ENCODE data around the gene PTPRG. TPM values are rescaled to one million over a fixed set of nuclear protein-coding genes. Genes with fewer than 3 reads are reported as not detected.

The PTPRG gene
- total RNA-seq, 2 experiments from 2014 or later, result not detected

GRCh38 chr3:62300617-62301016 is 739.2 kb downstream of the PTPRG start:
- Mint-ChIP-seq H3K4me3 (no peak overlapping the region), H3K4me1 (ENCODE audit: low read depth) (no peaks in the 10 kb centered on the region), H3K27ac (no peak overlapping the region), H3K27me3 (ENCODE audit: low read depth) (no peaks in the 10 kb centered on the region), H3K36me3 (ENCODE audit: low read depth) (no peaks in the 10 kb centered on the region), H3K9me3 (ENCODE audit: insufficient read depth) (peaks cover 5% of the 10 kb centered on the region)
- CTCF ChIA-PET, result no interaction called here
- ATAC-seq, result no peak
- POLR2A ChIA-PET, result no interaction called here
- no peak for DNase-seq

DNA sequence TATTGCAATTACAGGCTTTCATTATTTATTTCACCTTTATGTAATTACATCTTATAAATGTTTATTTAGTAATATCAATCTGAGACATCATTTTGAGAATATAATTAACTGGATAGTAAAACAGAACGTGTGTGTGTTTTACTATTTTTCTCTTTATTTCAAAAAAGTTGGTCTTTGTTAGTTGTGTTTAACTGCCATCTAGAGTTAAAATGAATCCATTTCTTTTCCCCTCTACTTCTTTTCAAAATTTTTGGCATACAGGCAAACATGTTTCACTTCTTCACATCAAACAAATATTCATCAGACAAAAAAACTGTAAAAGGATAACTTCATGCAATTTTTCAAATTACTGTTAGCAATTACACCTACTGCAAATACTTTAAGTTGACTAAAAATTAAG is 750.8 kb downstream of the PTPRG start:
- POLR2A ChIA-PET, result no interaction called here
- H3K27me3 Mint-ChIP-seq (ENCODE audit: low read depth), result no peaks in the 10 kb centered on the region

GRCh38 chr3:62316525-62316924 is 755.2 kb downstream of the PTPRG start:
- Mint-ChIP-seq H3K27ac (no peak overlapping the region), H3K4me3 (no peak overlapping the region), H3K27me3 (ENCODE audit: low read depth) (peaks cover 4% of the 10 kb centered on the region), H3K36me3 (ENCODE audit: low read depth) (peaks cover 3% of the 10 kb centered on the region), H3K4me1 (ENCODE audit: low read depth) (peaks cover 10% of the 10 kb centered on the region), H3K9me3 (ENCODE audit: insufficient read depth) (peaks cover 13% of the 10 kb centered on the region)
- no peak for ATAC-seq
- no peak for DNase-seq
- CTCF ChIA-PET, result no interaction called here
- POLR2A ChIA-PET, result no interaction called here

More for the DNA sequence above, 750.8 kb downstream of the PTPRG start:
- CTCF ChIA-PET, result no interaction called here
- Mint-ChIP-seq H3K9me3 (ENCODE audit: insufficient read depth) (no peaks in the 10 kb centered on the region), H3K36me3 (ENCODE audit: low read depth) (no peaks in the 10 kb centered on the region), H3K4me1 (ENCODE audit: low read depth) (no peaks in the 10 kb centered on the region), H3K27ac (no peak overlapping the region), H3K4me3 (no peak overlapping the region)
- ATAC-seq, result no peak
- no peak for DNase-seq

DNA sequence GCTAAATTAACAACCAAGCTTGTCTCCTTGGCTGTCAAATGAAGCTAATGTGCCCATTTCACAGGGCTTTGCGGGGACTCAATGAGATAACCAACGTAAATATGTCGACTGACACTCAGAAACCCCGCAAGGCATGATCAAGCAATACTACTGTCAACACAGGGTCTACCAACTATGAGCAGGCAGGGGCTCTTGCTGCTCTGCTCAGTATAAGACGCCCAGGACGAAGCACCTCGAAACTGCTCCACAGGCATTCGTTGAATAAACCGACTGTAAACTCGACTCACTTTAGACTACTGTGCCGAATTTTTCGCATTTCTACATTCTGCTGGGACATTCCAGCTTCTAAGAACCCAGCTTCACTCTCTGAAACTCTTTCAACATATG is 757.0 kb downstream of the PTPRG start:
- Mint-ChIP-seq H3K4me3 (peak overlapping the region; percentile 88), H3K9me3 (ENCODE audit: insufficient read depth) (peaks cover 13% of the 10 kb centered on the region), H3K36me3 (ENCODE audit: low read depth) (peaks cover 3% of the 10 kb centered on the region), H3K27me3 (ENCODE audit: low read depth) (peaks cover 4% of the 10 kb centered on the region), H3K27ac (peak overlapping the region; percentile 93), H3K4me1 (ENCODE audit: low read depth) (peaks cover 10% of the 10 kb centered on the region)
- DNase-seq, result no peak
- ChIA-PET CTCF (no interaction called here), POLR2A (interaction anchor here (0.6 kb wide), 1 partner anchor 92 kb away, joined by 3 read pairs; no protein-coding TSS in a partner anchor)
- peak; percentile 21 for ATAC-seq

GRCh38 chr3:62318752-62319569 is 757.6 kb downstream of the PTPRG start:
- peak overlapping the region; percentile 88 for H3K4me3 Mint-ChIP-seq
- peak overlapping the region; percentile 93 for H3K27ac Mint-ChIP-seq
- ChIA-PET POLR2A (interaction anchor here (0.6 to 0.7 kb wide), 2 partner anchors 93 to 241 kb away, joined by 3 to 5 read pairs; no protein-coding TSS in a partner anchor), CTCF (no interaction called here)
- H3K27me3 Mint-ChIP-seq (ENCODE audit: low read depth), result peaks cover 4% of the 10 kb centered on the region
- H3K4me1 Mint-ChIP-seq (ENCODE audit: low read depth), result peaks cover 10% of the 10 kb centered on the region
- H3K9me3 Mint-ChIP-seq (ENCODE audit: insufficient read depth), result peaks cover 13% of the 10 kb centered on the region
- DNase-seq, result peak; percentile 70
- peaks cover 3% of the 10 kb centered on the region for H3K36me3 Mint-ChIP-seq (ENCODE audit: low read depth)
- ATAC-seq, result peak; percentile 96

DNA sequence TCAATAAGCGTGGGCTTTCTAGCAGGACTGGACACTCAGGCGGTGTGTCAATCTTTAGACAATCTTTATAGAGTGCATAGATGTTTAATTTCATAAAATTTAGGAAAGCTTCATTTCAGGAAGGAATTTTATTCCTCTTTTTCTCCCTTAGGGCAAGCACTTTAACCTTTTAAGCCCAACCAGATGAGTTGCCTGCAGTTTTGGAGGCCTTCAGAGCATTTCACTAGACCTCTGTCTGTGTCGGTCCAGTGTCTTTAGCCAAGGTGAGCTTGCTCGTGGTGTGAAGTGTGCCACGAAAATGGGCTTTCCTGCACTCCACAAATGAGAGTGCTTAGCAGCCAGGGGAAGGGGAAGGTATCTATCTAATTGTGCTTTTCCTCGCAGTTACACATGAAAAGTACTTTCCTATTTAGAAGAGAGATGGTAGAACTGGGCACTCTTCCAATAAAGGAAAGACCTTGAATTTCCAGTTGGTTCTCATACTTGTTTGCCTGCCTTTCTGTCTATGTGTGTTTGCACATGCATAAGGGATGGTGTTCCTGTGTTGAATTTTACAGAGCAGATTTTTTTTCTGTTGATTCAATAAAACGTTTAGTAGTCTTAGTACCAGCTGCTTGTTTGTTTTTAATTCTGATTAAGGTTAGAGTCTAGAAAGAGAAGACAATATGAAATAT is 758.3 kb downstream of the PTPRG start:
- Mint-ChIP-seq H3K9me3 (ENCODE audit: insufficient read depth) (peaks cover 13% of the 10 kb centered on the region), H3K27me3 (ENCODE audit: low read depth) (peaks cover 4% of the 10 kb centered on the region), H3K27ac (no peak overlapping the region), H3K4me1 (ENCODE audit: low read depth) (peaks cover 10% of the 10 kb centered on the region), H3K4me3 (peak overlapping the region; percentile 88), H3K36me3 (ENCODE audit: low read depth) (peaks cover 3% of the 10 kb centered on the region)
- CTCF ChIA-PET, result interaction anchor here (0.8 kb wide), 1 partner anchor 254 kb away, joined by 3 read pairs; no protein-coding TSS in a partner anchor
- POLR2A ChIA-PET, result interaction anchor here (0.7 kb wide), 1 partner anchor 241 kb away, joined by 5 read pairs; no protein-coding TSS in a partner anchor
- DNase-seq (no peak), ATAC-seq (no peak)

DNA sequence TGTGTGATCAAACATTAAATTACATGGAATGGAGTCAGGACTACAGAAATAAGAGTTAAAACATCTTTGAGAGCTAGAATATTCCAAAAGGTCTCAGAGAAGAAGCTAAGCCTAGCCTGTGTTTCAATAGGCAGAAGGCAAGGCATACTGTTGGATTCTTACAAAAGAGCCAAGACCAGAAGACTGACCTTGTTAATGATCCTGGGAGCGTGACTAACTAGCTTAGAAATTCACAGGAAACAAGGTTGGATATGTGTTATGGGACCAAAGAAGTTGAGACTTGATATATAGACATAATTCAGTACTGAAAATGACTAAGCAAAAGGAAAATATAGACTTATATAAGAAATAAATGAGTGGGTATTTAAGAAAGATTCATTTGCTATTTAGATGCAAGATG is 761.9 kb downstream of the PTPRG start:
- Mint-ChIP-seq H3K27ac (no peak overlapping the region), H3K27me3 (ENCODE audit: low read depth) (peaks cover 4% of the 10 kb centered on the region), H3K36me3 (ENCODE audit: low read depth) (peaks cover 3% of the 10 kb centered on the region), H3K4me1 (ENCODE audit: low read depth) (peaks cover 10% of the 10 kb centered on the region), H3K4me3 (no peak overlapping the region), H3K9me3 (ENCODE audit: insufficient read depth) (peaks cover 13% of the 10 kb centered on the region)
- ATAC-seq, result no peak
- no peak for DNase-seq
- ChIA-PET POLR2A (no interaction called here), CTCF (interaction anchor here (0.7 kb wide), 1 partner anchor 13 kb away, joined by 3 read pairs; no protein-coding TSS in a partner anchor)

DNA sequence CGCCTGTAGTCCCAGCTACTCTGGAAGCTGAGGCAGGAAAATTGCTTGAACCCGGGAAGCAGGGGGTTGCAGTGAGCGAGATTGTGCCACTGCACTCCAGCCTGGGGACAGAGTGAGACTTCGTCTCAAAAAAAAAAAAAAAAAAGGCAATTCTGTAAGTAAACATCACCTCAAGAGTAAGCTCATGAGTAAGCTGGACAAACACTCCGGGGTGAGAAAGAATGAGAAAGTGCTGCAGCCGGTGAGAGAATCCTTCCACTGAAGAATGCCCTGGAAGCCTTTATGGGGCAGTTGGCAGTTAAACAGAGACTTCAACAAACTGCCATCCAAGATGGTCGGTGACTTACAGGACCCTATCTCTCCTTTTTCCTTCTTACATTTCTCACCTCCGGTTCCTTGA is 764.5 kb downstream of the PTPRG start:
- Mint-ChIP-seq H3K27me3 (ENCODE audit: low read depth) (no peaks in the 10 kb centered on the region), H3K9me3 (ENCODE audit: insufficient read depth) (no peaks in the 10 kb centered on the region), H3K4me3 (no peak overlapping the region), H3K27ac (no peak overlapping the region), H3K36me3 (ENCODE audit: low read depth) (no peaks in the 10 kb centered on the region), H3K4me1 (ENCODE audit: low read depth) (no peaks in the 10 kb centered on the region)
- ATAC-seq (no peak), DNase-seq (no peak)
- ChIA-PET CTCF (no interaction called here), POLR2A (no interaction called here)

- ATAC-seq (no peak), DNase-seq (no peak)
- H3K4me3 Mint-ChIP-seq, result no peak overlapping the region
- no peak overlapping the region for H3K27ac Mint-ChIP-seq
- H3K4me1 Mint-ChIP-seq (ENCODE audit: low read depth), result no peaks in the 10 kb centered on the region
- ChIA-PET POLR2A (no interaction called here), CTCF (interaction anchor here (1.4 kb wide), 1 partner anchor 229 kb away, joined by 3 read pairs; no protein-coding TSS in a partner anchor)
- no peaks in the 10 kb centered on the region for H3K36me3 Mint-ChIP-seq (ENCODE audit: low read depth)
- H3K27me3 Mint-ChIP-seq (ENCODE audit: low read depth), result no peaks in the 10 kb centered on the region
- no peaks in the 10 kb centered on the region for H3K9me3 Mint-ChIP-seq (ENCODE audit: insufficient read depth)
These were observed 768.6 kb downstream of the PTPRG start for GRCh38 chr3:62329971-62330370.

DNA sequence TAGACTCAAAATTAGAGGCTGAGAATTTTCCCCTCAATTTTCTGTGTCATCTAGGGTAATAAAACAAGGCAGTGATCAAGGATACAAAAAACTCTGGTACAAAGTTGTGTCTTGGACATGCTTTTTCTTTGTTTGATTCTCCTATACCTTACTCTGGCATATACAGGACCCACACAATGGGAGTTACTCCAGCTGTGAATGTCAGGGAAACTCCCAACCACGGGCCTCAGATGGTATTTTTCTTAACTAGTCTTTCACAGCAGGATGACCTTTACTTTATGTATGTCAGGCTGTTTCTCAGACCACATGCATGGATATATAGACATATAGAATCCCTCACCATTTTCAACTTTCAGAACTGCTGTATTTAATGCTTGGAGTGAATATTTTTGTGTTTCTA is 770.6 kb downstream of the PTPRG start:
- CTCF ChIA-PET, result interaction anchor here (0.9 to 1.4 kb wide), 3 partner anchors 11 to 228 kb away, joined by 3 to 4 read pairs (median 3); no protein-coding TSS in a partner anchor
- ATAC-seq (no peak), DNase-seq (no peak)
- POLR2A ChIA-PET, result no interaction called here
- Mint-ChIP-seq H3K9me3 (ENCODE audit: insufficient read depth) (no peaks in the 10 kb centered on the region), H3K27me3 (ENCODE audit: low read depth) (no peaks in the 10 kb centered on the region), H3K27ac (no peak overlapping the region), H3K4me1 (ENCODE audit: low read depth) (no peaks in the 10 kb centered on the region), H3K36me3 (ENCODE audit: low read depth) (no peaks in the 10 kb centered on the region), H3K4me3 (no peak overlapping the region)

DNA sequence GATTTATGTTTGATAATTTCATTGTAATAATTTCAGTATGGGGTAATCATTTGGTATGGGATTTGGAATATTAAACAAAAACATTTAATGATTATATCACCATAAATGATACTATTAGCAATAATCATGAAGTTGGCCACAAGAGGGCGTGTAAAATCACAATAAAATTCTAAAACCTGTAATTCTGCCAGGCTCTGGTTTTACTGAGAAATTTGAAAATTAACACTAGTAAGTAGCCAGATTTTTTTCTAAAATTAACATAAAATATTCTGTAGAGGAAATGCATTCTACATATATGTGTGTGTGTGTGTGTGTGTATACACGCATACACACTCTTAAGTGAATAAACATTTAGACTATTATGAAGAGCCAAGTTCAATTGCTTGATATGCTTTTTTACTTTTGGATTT is 771.5 kb downstream of the PTPRG start:
- Mint-ChIP-seq H3K36me3 (ENCODE audit: low read depth) (no peaks in the 10 kb centered on the region), H3K4me1 (ENCODE audit: low read depth) (no peaks in the 10 kb centered on the region), H3K4me3 (no peak overlapping the region), H3K27me3 (ENCODE audit: low read depth) (no peaks in the 10 kb centered on the region), H3K27ac (no peak overlapping the region), H3K9me3 (ENCODE audit: insufficient read depth) (no peaks in the 10 kb centered on the region)
- ChIA-PET CTCF (interaction anchor here (0.9 kb wide), 1 partner anchor 10 kb away, joined by 4 read pairs; no protein-coding TSS in a partner anchor), POLR2A (no interaction called here)
- ATAC-seq (no peak), DNase-seq (no peak)

DNA sequence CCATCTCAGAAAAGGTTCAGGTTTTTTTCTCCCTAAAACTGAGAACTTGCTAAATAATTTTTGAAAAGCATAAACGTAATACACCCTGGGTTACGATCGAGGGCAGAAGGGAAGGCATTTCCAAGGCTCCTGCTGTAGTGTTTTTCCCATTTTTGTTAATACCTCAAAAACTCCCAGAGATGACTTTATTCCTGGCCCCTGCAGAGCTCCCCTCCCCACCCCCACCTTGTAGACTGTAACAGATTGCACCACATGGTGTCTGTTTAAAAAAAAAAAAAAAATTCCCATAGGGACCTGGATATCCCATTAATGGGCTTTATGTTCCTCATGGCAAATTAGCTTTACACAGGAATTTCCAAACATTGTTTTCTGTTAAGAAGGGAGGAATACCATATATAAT is 773.8 kb downstream of the PTPRG start:
- Mint-ChIP-seq H3K27me3 (ENCODE audit: low read depth) (no peaks in the 10 kb centered on the region), H3K36me3 (ENCODE audit: low read depth) (no peaks in the 10 kb centered on the region), H3K4me3 (no peak overlapping the region), H3K4me1 (ENCODE audit: low read depth) (no peaks in the 10 kb centered on the region), H3K27ac (no peak overlapping the region), H3K9me3 (ENCODE audit: insufficient read depth) (no peaks in the 10 kb centered on the region)
- CTCF ChIA-PET, result interaction anchor here (1.1 kb wide), 1 partner anchor 134 kb away, joined by 3 read pairs; no protein-coding TSS in a partner anchor
- ATAC-seq, result no peak
- POLR2A ChIA-PET, result no interaction called here
- no peak for DNase-seq

All from activated CD8-positive, alpha-beta T cell treated with anti-CD3 and anti-CD28 coated beads, Interleukin-2, amount 10 ng/mL, durations not matched to agents 7 days and 5 days (primary cell).